Measurements from ENCODE around the gene LRRC9.

GRCh38 chr14:60102389-60102788, 182.4 kb downstream of the LRRC9 start:
- TF ChIP-seq CTCF (IDR thresholded peaks at IDR 0.05) (no peak), POLR2A (IDR thresholded peaks at IDR 0.05) (no peak)
